Measurements from ENCODE around the gene FARS2. TPM values are rescaled to one million over a fixed set of nuclear protein-coding genes. Genes with fewer than 3 reads are reported as not detected.

Gene FARS2
- total and polyA plus RNA-seq, 2 of the 13 experiments (the other 11 are each of a cell fraction or from before 2014, with no cell fraction given): 15.4 to 26.0 TPM

DNA sequence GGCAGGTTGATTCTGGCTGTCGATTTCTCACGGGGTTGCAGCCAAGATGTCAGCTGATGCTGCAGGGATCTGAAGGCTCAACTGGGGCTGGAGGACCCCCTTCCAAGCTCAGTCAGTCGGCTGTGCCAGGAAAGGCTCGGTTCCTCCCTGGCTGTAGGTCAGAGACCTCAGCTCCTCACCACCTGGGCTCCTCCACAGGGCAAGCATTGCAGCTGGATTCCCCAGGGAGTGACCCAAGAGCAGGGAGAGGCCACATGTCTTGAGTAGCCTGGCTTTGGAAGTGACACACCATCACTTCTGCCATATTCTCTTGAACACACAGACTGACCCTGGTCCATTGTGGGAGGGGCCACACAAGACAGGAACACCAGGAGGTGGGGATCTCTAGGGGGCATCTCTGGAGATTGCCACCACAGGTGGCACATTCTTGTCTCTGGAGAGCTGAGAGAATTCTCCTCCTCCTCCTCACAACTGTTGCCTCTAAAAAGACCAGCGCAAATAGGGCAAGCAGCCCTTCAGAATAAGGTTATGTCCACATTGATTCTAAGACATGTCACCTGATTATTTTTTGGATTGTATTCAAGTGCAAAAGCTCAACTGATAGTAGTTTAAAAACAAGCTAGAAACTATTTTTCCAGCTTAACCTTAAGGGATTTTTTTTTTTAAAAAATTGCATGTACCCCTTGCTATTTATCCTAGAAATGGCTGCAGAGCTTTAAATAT is 474.9 kb downstream of the FARS2 start:
- Histone ChIP-seq H3K4me2 (ENCODE audit: low read depth, low read length) (no peak overlapping the region), H4K20me1 (ENCODE audit: insufficient read depth, low read length) (no peaks in the 10 kb centered on the region), H3K27me3 (ENCODE audit: control insufficient read depth in 1 of 2, insufficient read depth in 2 of 2, low read length in 2 of 2) (no peaks in the 10 kb centered on the region), H3K9ac (ENCODE audit: insufficient read depth, low read depth, low read length) (no peak overlapping the region), H3K4me1 (ENCODE audit: insufficient read depth, low read length) (peaks cover 26% of the 10 kb centered on the region), H3K36me3 (replicated peaks in 1 of 2; ENCODE audit: control insufficient read depth in 1 of 2, insufficient read depth in 2 of 2, low read length in 2 of 2) (no peaks in the 10 kb centered on the region), H2AFZ (ENCODE audit: low read length) (no peak overlapping the region), H3K4me3 (replicated peaks in 1 of 3; ENCODE audit: insufficient read depth in 1 of 3, low read depth in 2 of 3, low read length in 3 of 3) (no peak overlapping the region), H3K27ac (ENCODE audit: extremely low read length, insufficient read depth, low read length) (no peak overlapping the region), H3K79me2 (ENCODE audit: insufficient read depth, low read length) (no peaks in the 10 kb centered on the region), H3K9me3 (ENCODE audit: low read length) (no peaks in the 10 kb centered on the region)
- FAIRE-seq: no peak
- in situ Hi-C loops (cut with HindIII; ENCODE audit: extremely low pct_ligation_motif_present, low pct_unique_long_range_greater_than_20kb) (no loop called here), intact Hi-C loops (cut with micrococcal nuclease; ENCODE audit: unreplicated experiment) (no loop called here)
- no peak for DNase-seq (ENCODE audit: low spot score)
- ChIA-PET POLR2A (no interaction called here), CTCF (ENCODE audit: low intra/inter-chr PET ratio, low total read pairs) (no interaction called here)
- ATAC-seq: no peak
- TF ChIP-seq, protein P1, sequence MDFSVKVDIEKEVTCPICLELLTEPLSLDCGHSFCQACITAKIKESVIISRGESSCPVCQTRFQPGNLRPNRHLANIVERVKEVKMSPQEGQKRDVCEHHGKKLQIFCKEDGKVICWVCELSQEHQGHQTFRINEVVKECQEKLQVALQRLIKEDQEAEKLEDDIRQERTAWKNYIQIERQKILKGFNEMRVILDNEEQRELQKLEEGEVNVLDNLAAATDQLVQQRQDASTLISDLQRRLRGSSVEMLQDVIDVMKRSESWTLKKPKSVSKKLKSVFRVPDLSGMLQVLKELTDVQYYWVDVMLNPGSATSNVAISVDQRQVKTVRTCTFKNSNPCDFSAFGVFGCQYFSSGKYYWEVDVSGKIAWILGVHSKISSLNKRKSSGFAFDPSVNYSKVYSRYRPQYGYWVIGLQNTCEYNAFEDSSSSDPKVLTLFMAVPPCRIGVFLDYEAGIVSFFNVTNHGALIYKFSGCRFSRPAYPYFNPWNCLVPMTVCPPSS (IDR thresholded peaks at IDR 0.05): no peak
- TF ChIP-seq NFYC (CRISPR knock-in tag; IDR thresholded peaks at IDR 0.05): no peak
- TF ChIP-seq SOX13 (IDR thresholded peaks at IDR 0.05): no peak
- TF ChIP-seq SOX13 (CRISPR knock-in tag; conservative IDR thresholded peaks at IDR 0.05 in 1 of 2, IDR thresholded peaks at IDR 0.05 in 1 of 2): no peak
- TF ChIP-seq ZNF615 (CRISPR knock-in tag; IDR thresholded peaks at IDR 0.05; ENCODE audit: borderline replicate concordance): no peak
- TF ChIP-seq, protein P2, sequence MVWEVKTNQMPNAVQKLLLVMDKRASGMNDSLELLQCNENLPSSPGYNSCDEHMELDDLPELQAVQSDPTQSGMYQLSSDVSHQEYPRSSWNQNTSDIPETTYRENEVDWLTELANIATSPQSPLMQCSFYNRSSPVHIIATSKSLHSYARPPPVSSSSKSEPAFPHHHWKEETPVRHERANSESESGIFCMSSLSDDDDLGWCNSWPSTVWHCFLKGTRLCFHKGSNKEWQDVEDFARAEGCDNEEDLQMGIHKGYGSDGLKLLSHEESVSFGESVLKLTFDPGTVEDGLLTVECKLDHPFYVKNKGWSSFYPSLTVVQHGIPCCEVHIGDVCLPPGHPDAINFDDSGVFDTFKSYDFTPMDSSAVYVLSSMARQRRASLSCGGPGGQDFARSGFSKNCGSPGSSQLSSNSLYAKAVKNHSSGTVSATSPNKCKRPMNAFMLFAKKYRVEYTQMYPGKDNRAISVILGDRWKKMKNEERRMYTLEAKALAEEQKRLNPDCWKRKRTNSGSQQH (CRISPR knock-in tag; IDR thresholded peaks at IDR 0.05; ENCODE audit: low read depth): no peak
- no peak for TF ChIP-seq ZNF33A (CRISPR knock-in tag; IDR thresholded peaks at IDR 0.05; ENCODE audit: borderline replicate concordance)
- TF ChIP-seq, protein P3, sequence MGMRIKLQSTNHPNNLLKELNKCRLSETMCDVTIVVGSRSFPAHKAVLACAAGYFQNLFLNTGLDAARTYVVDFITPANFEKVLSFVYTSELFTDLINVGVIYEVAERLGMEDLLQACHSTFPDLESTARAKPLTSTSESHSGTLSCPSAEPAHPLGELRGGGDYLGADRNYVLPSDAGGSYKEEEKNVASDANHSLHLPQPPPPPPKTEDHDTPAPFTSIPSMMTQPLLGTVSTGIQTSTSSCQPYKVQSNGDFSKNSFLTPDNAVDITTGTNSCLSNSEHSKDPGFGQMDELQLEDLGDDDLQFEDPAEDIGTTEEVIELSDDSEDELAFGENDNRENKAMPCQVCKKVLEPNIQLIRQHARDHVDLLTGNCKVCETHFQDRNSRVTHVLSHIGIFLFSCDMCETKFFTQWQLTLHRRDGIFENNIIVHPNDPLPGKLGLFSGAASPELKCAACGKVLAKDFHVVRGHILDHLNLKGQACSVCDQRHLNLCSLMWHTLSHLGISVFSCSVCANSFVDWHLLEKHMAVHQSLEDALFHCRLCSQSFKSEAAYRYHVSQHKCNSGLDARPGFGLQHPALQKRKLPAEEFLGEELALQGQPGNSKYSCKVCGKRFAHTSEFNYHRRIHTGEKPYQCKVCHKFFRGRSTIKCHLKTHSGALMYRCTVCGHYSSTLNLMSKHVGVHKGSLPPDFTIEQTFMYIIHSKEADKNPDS (CRISPR knock-in tag; IDR thresholded peaks at IDR 0.05): no peak
- no peak for TF ChIP-seq ZNF772 (CRISPR knock-in tag; IDR thresholded peaks at IDR 0.05)
- TF ChIP-seq ZEB1 (IDR thresholded peaks at IDR 0.05; ENCODE audit: insufficient replicate concordance, low read depth): no peak
- TF ChIP-seq ARNT2 (CRISPR knock-in tag; IDR thresholded peaks at IDR 0.05; ENCODE audit: low read depth): no peak
- TF ChIP-seq, protein P4, sequence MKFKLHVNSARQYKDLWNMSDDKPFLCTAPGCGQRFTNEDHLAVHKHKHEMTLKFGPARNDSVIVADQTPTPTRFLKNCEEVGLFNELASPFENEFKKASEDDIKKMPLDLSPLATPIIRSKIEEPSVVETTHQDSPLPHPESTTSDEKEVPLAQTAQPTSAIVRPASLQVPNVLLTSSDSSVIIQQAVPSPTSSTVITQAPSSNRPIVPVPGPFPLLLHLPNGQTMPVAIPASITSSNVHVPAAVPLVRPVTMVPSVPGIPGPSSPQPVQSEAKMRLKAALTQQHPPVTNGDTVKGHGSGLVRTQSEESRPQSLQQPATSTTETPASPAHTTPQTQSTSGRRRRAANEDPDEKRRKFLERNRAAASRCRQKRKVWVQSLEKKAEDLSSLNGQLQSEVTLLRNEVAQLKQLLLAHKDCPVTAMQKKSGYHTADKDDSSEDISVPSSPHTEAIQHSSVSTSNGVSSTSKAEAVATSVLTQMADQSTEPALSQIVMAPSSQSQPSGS (CRISPR knock-in tag; IDR thresholded peaks at IDR 0.05): no peak
- TF ChIP-seq ZSCAN30 (CRISPR knock-in tag; IDR thresholded peaks at IDR 0.05): no peak
- TF ChIP-seq, protein P5, sequence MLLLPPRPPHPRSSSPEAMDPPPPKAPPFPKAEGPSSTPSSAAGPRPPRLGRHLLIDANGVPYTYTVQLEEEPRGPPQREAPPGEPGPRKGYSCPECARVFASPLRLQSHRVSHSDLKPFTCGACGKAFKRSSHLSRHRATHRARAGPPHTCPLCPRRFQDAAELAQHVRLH (CRISPR knock-in tag; IDR thresholded peaks at IDR 0.05; ENCODE audit: borderline replicate concordance, low read depth): no peak
- TF ChIP-seq ZNF143 (CRISPR knock-in tag; IDR thresholded peaks at IDR 0.05): no peak
- TF ChIP-seq SMAD1 (CRISPR knock-in tag; IDR thresholded peaks at IDR 0.05; ENCODE audit: borderline replicate concordance, low read depth): no peak
- no peak for TF ChIP-seq GATA4 (IDR thresholded peaks at IDR 0.05; ENCODE audit: borderline replicate concordance, low read depth)
- BruUV-seq (replicated peaks): no TSS peak
- WGBS (ENCODE audit: low lambda C conversion rate): 90% methylated on average over 3 of the region's 5 CpGs

Measured in HepG2 (cell line).